Limb (tissue), 2 donors: ENCODE measurements around the gene FAU.
A peak's percentile ranks its signal among the peaks of the same experiment; 100 is the strongest.

Experiments used
- DNase-seq, 2 donors: peaks; one replicate each; pipeline ENCODE4 v3.0.0-alpha.2; 2016; ENCODE audit errors: extremely low spot score in 2 of 2

The FAU gene

DNA sequence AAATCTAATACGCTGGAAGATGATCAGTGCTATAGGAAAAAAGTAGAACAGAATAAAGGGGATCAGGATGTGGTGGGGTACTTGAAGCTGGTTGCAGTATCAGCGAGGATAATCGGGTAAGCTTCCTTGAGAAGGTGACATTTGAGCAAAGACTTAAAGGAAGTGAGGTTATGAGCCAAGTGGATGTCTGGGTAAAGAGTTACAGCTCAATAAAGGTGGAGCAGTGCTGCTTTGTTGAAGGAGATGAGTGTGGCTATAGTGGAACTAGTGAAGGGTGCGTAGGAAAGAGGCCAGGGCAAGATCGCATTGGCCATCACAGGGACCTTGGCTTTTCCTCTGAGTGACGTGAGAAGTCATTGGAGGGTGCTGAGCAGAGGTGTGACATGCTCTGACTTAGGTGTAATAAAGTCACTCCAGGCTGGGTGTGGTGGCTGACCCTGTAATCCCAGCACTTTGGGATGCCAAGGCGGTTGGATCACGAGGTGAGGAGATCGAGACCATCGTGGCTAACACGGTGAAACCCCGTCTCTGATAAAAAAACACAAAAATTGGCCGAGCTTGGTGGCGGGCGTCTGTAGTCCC lies 14.7 kb upstream of the FAU start:
- DNase-seq: no peak

DNA sequence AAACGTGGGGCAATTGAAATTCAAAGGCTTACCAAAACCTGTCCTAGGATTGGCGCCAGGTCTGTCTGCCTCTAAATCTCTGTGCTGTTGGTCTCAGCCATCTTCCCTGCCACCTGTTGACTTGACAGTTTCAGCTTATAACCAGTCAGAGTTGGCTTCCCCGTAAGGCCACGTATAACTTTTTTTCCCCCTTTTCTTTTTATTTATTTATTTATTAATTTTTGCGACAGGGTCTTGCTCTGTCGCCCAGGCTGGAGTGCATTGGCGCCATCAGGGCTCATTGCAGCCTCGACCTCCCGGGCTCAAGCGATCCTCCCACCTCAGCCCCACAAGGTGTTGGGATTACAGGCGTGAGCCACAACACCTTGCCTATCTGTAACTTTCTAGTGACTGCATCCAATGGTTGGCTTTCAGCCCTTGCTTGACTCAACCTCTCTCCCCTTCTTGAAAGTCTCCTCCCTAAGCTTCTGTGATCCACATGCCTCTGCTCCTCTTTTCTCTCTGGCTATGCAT lies 13.8 kb upstream of the FAU start:
- DNase-seq: no peak

DNA sequence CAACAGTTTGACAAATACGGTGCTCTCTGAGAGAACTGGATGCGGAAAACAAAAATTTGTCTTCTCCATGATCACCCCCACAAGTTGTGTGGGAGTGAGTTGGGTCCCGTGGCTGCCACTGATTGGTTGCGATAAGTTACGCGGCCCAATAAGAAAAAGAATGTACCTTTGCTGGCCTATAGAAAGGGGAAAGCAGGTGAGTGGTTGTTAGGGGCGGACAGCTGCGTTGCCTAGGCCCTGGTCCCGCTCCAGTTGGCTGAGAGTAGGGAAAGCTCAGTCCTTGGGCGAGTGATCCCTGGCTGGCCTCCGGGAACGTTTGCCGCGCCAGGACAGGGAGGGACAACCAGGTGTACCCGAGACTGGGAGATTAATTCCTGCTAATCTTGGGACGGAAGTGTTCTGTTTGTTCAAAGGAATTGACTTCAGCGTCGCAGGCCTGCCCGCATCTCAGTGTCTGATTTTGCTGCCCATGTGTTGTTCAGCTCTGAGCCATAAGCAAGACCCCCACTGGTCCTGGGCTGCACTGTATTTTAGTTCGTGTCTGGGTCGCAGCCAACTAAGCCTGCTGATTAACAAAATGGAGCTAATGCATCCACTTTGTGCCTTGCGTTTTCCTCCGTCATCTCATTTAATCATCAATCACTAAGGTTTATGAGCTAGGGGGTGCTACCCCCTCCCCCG lies 13.2 kb upstream of the FAU start:
- DNase-seq: peak in 1 of 2 donors; percentile 89

DNA sequence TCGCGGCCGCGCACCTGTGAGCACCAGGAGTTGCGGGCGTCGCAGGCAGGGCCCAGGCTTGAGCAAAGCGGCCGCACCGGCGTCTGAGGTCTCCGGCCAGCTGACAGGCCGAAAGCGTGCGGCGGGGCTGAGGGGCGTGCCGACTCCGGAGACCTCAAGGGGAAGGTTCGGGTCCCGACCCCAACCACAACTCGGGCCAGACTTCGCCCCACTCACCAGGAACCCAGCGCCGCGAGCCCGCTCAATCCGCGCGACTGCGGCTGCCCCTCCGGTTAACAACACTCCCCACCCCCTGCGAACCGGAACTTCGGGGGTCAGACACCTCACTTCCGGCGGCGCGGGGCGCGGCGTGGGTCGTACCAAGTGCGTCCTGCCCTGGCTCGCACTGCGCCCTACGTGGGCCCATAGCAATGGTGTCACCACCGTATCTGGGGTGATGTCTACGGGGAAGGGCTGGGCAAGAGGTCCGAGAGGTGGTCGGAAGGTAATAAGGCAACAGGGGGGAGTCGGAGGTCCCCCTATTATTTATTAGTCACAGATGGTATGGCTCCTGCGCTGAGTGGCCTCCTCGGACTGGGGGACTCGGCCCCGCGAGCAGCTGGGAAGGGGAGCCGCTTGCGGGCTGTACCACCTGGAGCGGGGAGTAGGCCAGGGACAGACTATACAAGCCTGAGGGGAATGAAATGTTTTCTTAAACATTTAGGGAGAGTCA lies 12.5 kb upstream of the FAU start, which contains the start of gene SYVN1:
Gene SYVN1 (minus strand): TSS at position 280 of the 712 bp plus-strand sequence. CDS start 918 bp downstream, outside the sequence.
- DNase-seq: peak; percentile 95 to 96

DNA sequence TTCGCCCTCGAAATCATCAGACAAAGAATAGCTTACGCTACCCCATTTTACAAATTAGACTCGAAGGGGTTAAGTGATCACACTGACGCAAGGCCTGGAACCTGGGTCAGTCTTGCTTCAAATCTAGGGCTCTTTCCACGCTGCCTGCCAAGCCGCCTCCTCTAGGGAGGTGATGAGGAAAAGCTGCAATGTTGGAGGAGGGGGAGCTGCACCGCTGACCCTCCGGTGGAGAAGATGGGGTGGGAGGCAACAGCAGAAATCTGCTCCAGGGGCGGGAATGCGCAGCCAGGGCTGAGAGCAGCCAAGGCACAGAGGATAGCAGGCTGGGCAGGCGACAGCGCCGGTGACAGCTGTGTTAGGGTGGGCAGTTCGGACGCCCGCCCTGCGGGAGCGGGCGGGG lies 11.8 kb upstream of the FAU start:
- DNase-seq: peak in 1 of 2 donors; percentile 63

DNA sequence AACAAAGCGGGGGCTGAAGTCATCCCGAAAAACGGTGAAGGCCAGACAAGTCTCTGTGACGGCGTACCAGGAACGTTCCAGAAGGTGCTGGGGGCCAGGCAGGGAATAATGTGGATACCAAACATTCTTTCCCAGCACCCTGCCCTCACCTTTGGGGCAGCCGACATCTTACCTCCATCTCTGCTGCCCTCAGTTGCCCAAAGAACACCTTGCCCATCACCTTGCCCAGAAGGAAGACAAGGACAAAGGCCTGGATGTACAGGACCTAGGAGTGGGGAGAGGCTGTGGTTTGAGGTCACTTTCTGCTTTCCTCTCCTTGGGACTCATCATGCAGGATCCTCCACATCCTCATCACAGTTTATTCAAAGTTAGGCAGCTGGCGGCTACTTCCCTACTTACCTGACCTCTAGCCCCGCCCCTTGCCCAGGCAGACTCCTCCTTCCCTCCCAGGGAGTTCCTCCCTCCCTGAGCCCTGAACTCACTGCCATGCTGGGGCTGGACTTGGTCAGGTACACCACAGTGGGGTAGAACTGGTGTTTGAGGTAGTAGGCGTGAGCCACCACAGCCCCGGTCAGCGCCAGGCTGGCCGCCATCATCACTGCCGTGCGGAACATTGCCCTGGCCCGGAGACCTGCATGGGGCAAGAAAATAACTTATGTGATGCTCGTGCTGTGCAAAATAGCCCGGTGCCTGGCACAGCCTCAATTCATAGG lies 11.2 kb upstream of the FAU start:
- no peak for DNase-seq

DNA sequence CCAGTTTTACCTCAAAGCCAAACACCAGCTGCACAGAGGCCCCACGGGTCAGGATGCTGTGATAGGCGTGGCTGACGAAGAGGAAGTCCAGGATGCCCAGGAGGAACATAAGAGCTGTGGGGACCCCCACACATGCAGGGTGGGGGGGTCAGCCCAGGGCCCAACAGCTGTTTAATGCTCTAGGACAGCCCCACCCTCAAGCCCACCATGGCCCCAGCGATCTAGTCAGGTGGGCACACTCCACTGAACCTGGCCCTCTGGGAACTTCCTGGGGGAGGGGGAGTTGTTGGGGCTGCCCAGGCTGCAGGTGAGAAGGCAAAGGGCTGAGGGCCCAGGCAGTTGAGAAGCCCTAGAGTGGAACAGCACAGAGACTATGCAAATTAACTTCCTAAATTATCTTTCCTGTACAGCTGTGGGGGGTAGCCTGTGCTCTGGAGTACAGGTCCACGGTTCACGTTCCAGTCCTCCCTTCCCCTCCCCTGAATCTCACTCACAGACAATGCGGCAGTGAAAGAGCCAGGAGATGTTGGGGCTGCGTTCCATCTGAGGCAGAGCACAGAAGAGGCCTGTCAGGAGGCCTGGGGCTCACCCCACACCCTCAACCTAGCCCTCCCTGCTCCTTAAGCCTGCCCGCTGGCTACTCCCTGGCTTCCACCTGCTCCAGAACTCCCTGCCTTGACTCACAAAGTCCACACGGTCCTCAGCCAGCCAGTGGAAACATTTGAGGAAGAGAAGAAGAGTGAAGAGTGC lies 10.5 kb upstream of the FAU start:
- DNase-seq: peak in 1 of 2 donors; percentile 14

DNA sequence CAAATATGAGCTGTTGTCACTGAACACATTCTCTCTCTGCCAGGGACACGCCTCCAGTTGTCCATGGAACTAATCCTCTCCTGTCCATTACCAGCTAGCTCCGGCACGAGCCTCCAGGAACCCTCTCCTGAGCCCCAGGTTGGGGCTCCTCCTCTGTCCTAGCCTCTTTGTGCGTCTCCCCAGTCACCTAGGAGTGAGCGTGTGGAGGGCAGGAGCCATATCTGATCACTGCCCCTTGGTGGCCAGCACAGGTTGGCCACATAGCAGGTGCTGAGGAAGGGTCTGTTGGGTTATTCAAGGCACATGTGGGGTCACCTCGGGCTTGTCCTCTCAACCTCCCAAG lies 9.9 kb upstream of the FAU start:
- peak in 1 of 2 donors; percentile 18 for DNase-seq

DNA sequence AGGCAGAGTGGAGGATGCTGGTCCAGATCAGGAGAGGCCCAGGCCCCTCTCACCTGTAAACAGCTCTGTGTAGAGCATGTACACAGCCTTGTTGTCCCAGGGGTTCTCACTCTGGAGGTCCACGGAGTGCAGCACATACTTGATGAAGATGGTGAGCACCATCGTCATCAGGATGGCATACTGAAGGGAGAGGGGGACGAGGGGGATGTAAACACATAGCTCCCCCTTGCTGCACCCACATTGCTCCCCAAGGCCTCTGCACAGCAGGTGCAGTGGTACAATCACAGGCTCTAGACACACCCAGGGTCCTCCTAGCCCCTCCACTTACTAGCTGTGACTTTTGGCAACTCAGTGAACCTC lies 9.5 kb upstream of the FAU start:
- peak in 1 of 2 donors; percentile 19 for DNase-seq

DNA sequence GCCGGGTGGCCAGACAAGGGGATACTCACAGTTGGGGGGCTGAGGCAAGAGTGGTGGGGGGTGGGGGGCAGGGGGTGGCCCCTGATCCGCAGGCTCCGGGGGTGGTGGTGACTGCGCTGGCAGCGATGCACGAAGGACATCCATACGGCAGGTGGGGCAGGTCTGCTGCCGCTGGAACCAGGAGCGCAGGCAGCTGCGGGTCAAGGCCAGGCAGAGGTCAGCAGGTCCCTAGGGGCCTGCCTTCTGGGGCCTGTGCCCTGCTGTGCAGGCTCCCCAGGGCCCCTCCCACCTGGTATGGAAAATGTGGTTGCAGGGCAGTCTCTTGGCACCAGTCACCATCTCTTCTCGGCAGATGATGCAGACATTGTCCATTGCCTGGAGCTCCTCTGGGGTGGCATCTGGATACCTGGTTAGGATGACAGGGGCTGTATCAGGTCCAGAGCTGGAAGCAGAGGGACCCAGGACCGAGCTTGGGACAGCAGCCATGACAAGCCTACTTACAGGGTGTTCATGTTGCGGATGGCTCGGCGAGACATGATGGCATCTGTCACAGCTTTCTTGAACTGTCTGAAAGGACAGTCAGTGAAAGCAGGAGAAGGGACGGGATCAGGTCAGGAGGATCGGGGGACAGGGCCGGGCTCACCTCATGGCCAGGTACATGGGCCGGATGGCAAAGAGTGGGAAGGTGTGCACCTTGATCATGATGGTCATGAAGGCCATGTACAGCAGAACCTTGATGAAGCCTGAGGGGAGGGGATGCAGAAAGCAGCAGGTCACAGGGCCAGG lies 8.9 kb upstream of the FAU start:
- DNase-seq: peak in 1 of 2 donors; percentile 22

DNA sequence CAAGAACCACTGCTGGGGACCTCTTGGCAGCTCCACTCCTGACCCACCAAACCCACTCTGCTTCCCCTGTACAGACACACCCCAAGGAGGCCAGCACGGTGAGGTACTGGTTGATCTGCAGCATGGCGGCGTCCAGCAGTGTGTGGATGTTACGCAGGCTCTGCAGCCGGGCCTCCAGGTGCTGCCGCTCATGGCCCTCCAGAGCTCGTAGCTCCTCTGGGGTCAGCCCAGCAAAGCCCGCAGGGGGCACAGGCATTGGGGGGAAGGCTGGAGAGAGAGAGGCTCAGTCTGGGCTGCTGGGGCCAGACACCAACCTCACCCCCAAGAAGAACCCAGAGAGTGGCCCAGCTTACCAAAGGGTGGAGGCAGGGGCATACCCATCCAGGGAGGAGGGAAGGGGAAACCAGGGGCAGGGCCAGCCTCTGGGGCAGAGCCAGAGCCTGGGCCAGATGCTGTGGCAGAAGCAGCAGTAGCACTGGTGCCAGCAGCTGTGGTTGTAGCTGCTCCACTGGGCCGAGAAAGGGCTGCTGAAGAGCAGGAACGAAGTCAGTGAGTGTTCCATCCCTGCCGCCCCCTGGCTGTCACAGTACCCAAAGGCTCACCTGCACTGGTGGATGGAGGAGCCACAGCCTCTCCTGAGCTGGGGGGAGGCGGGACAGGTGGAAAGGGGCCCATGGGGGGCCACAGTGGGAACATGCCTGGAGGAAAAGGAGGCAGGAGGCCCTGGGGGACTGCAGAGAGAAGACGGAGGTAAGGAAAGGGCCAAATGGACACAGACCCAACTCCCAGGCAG lies 7.9 kb upstream of the FAU start:
- DNase-seq: peak in 1 of 2 donors; percentile 7

DNA sequence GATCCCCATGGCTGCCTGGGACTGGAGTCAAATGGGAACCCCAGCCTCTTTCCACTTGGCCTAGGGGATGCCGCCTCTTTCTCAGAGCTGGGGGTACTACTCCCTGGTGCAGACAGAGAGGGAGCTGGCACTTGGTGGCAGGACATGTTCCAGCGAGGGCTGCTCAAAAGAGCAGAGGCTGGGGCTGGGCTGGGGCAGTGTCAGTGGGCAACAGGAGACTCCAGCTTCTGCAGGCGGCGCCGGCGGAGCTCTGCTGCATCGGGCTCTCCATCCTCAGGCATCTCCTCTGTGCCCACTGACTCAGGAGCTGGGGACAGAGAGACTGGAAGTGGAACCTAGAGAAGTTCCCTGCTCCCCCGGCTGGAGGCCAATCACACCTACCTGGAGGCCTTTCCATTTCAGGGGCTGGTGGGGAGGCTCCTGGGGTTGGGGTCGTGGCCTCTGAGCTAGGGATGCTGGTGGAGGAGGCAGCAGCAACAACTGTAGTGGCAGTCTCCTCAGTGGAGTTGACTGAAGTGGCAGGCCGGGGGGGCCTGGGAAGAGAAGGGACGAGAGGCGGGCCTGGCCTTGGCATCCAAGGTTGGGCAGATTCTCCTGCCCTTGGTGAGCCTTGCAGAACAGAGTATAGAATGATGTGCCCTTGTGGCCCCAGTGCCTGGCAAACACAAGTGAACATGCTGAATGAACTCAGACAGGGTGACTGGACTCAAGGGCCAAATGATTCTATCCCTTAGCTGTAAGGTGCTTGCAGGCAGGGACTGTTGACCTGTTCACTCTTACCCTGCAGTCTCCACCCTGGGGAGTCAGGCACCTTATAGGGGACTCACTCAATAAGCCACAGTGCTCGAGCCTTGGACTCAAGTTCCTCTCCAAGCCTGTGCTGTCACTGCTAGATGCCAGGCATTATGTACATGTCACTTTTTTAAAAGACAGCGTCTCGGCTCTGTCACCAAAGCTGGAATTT lies 6.5 kb upstream of the FAU start:
- DNase-seq: no peak

DNA sequence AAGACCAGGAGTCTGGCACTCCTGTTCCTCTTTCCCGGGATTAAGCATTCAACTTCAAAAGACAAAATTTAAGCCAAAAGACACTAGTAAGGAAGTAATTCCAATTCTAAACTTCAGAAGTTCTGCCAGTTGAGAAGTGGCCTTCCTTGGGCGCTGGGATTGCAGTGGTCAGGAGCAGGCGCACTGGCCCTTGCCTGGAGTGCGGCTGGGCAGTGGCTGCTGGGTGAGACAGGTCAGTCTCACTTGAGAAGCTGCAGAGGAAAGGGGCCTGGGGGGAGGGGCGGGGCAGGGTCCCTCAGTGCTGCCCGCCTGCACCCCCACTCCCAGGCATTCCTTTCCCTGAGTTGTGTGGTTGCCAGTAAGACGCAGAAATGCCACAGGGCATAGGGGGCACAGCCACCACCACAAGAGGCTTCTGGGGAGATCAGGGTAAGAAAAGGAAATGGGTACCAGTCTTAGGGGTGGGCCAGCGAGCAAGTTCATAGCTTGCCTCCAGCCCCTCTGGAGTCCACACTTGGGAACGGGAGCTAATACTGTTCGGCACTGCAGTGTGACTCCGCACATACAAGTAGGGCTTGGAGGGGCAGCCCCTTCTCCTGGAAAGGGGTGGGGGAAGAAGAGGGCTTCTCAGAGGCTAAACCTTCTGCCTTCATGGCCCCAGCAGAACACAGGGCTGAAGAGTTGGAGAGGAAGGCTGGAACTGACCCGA lies 5.7 kb upstream of the FAU start:
- no peak for DNase-seq

DNA sequence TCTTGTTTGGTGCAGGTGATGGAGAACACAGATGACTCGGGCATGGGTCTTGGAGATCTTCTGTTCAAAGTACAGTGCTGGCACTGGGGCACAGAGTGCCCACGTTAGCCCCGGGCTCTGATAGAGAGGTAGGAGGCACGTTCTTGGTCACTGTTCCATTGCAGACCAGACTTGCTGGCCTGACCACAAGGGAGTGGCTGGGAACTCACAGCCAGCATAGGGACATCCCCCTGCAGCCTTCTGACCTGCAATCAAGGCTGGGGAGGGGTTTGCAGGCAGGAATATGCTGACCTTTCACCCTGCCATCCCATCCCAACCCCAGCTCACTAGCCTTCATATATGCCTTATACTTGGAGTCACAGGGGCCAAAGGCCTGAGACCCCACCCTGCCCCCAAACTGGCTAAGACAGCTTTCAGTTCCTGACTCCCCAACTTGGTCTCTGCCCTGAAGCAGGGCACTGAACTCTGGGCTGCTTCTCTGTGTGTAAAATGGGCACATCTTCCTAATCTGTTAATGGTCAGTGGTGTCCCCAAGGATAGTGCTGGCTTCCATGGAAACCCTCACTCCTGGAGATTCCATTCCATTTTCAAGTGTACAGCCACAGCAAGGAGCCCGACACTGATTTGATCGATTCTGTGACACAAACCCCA lies 4.8 kb upstream of the FAU start:
- DNase-seq: no peak

DNA sequence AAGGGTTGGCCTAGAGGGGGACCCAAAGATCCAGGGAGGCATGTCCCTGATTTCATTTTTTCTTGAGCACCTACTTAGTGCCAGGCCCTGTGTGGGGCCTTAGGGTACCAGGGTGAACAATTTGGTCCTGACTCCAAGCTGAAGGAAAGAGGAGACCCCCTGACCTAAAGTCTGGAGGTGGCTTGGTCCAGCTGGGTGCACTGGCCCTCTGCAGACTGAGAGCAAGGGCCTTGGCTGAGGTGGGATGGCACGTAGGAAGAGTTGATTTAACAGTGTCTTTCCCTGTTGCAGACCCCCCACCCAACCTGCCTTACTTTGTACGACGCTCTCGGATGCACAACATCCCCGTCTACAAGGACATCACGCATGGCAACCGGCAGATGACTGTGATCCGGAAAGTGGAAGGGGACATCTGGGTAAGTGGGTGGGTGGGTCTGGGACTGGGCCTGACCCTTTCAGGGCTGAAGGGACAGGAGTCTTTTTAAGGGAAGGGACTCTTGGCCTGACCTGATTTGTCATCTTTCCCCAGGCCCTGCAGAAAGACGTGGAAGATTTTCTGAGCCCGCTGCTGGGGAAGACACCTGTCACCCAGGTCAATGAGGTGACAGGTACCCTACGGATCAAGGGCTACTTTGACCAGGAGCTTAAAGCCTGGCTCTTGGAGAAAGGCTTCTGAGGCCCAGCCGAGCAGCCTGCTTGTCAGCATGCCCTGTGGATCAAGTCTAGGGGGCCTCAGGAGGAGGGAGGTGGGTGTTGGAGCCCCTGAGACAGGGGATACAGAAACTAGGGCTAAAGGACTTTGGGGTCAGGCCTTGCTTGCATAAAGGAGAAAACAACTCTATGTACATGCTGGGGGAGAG lies 3.5 kb upstream of the FAU start:
- peak in 1 of 2 donors; percentile 16 for DNase-seq

DNA sequence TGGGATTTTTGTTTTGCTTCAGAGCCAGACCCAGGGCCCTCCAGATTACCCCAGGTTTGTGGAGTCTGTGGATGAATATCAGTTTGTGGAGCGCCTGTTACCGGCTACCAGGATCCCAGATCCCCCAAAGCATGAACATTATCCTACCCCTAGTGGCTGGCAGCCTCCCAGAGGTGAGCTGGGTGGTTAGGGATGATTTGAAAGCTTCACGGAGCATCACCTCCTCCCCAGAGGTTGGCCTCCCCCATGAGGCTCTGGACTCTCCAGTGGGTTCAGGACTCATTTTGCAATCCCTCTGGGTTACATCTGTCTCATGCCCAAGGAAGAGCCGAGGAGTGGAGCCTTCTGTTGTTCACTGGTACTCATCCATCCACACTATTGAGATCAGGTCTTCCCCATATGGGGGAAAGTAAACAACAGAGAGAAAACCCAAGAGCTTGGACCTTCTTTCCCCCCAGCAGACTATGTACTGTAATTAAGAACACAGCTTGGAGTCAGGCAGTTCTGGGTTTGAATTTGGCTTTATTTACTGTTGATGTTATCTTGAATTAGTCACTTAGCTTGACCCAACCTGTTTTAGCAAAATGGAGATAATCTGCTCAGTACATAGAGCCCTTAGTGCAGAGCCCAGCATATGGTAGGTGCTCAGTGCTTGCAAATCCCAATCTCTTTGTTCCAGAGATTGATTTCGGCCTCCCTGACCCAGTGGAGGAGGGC lies 2.7 kb upstream of the FAU start:
- peak in 1 of 2 donors; percentile 16 for DNase-seq
